Endothelial cell of umbilical vein (primary cell): ENCODE results near the gene MBOAT2. TPM values are rescaled to one million over a fixed set of nuclear protein-coding genes. Genes with fewer than 3 reads are reported as not detected.

Experiments used
- BruUV-seq: library from RNA; stranded (reverse); fragments of 400-500 nt; replicated peaks from 2 replicates; lab custom pipeline; 2021; lab: Mats Ljungman, UMichigan
- CTCF ChIA-PET: fragments of 300-600, 350-600 bp; sonication (Branson Sonifier 250); formaldehyde crosslinking; loops from one replicate; lab custom pipeline; 2021; ENCODE audit warnings: antibody characterized with exemption, inconsistent platforms; lab: Charles Lee
- POLR2A ChIA-PET: fragments of 300-600, 350-600 bp; sonication (Branson Sonifier 250); formaldehyde crosslinking; loops from one replicate; lab custom pipeline; 2021; ENCODE audit warnings: antibody characterized with exemption, inconsistent platforms; lab: Charles Lee
- DNase-seq: peaks from one replicate; pipeline ENCODE4 v3.0.0-alpha.2; 2011; ENCODE audit warnings: low read depth, low spot score
- FAIRE-seq: peaks from 2 replicates; lab custom pipeline; 2011; peaks lifted over from hg19 to GRCh38; lab: Jason Lieb, UNC
- H2AFZ ChIP-seq: 2 replicates; pipeline ENCODE4 v1.6.0; 2012; ENCODE audit warnings: low read depth, low read length, control low read depth, inconsistent platforms
- H3K27ac ChIP-seq: 2 replicates; pipeline ENCODE4 v1.5.1; 2011; ENCODE audit warnings: low read depth, mild to moderate bottlenecking, control low read depth, low read length, moderate library complexity; ENCODE audit not compliant: insufficient read depth
- H3K27me3 ChIP-seq, 2 experiments: 2 replicates each; pipeline versions ENCODE4 v1.6.0 to v1.6.1; 2011; ENCODE audit warnings: low read length in 2 of 2, mixed read lengths in 1 of 2; ENCODE audit not compliant: control insufficient read depth in 2 of 2, insufficient read depth in 2 of 2
- H3K36me3 ChIP-seq, 2 experiments: 2 replicates in 1 of 2; 3 replicates in 1 of 2; pipeline ENCODE4 v1.5.1; 2011; ENCODE audit warnings: low read length in 2 of 2, mild to moderate bottlenecking in 1 of 2, moderate library complexity in 1 of 2; ENCODE audit not compliant: control insufficient read depth in 2 of 2, insufficient read depth in 2 of 2; ENCODE audit errors: extremely low read depth in 1 of 2
- H3K4me1 ChIP-seq: 3 replicates; pipeline ENCODE4 v1.5.1; 2011; ENCODE audit warnings: mild to moderate bottlenecking, low read length; ENCODE audit not compliant: control insufficient read depth, insufficient read depth; ENCODE audit errors: extremely low read depth
- H3K4me2 ChIP-seq: 2 replicates; pipeline ENCODE4 v1.6.1; 2011; ENCODE audit warnings: low read length, control low read depth, mixed read lengths; ENCODE audit not compliant: insufficient read depth
- H3K4me3 ChIP-seq, 3 experiments: fragments of 200-600 bp in 1 of 3; sonication (generic), shearing (Covaris generic) in 1 of 3; replicated peaks in 1 of 3; 2 replicates each; pipeline ENCODE4 v1.5.1; 2011 to 2016; ENCODE audit warnings: control low read depth in 3 of 3, low read length in 3 of 3, mild to moderate bottlenecking in 2 of 3, inconsistent platforms in 1 of 3, low read depth in 1 of 3, moderate library complexity in 1 of 3; ENCODE audit not compliant: insufficient read depth in 1 of 3
- H3K79me2 ChIP-seq: 2 replicates; pipeline ENCODE4 v1.6.0; 2012; ENCODE audit warnings: low read length, inconsistent platforms; ENCODE audit not compliant: control insufficient read depth, insufficient read depth
- H3K9ac ChIP-seq: replicated peaks from 2 replicates; pipeline ENCODE3; 2011; ENCODE audit warnings: low read length, control low read depth; ENCODE audit not compliant: insufficient read depth; ENCODE audit errors: extremely low read depth
- H3K9me1 ChIP-seq: replicated peaks from 3 replicates; pipeline ENCODE4 v1.6.0; 2011; ENCODE audit warnings: mild to moderate bottlenecking, low read length; ENCODE audit not compliant: control insufficient read depth, insufficient read depth; ENCODE audit errors: extremely low read depth
- H3K9me3 ChIP-seq: replicated peaks from 2 replicates; pipeline ENCODE4 v1.5.1; 2012; ENCODE audit warnings: low read length, inconsistent platforms; ENCODE audit not compliant: control insufficient read depth, insufficient read depth
- H4K20me1 ChIP-seq: replicated peaks from 2 replicates; pipeline ENCODE3; 2011; ENCODE audit warnings: mild to moderate bottlenecking, low read length; ENCODE audit not compliant: control insufficient read depth, insufficient read depth; ENCODE audit errors: extremely low read depth
- EZH2 ChIP-seq: IDR thresholded peaks from 2 replicates; pipeline ENCODE4 v1.6.1; 2012; ENCODE audit warnings: borderline replicate concordance, low read depth, mild to moderate bottlenecking, moderate library complexity, low read length, inconsistent platforms; ENCODE audit not compliant: severe bottlenecking
- FOS ChIP-seq: IDR thresholded peaks from 2 replicates; pipeline ENCODE4 v1.6.1; 2011; ENCODE audit warnings: mild to moderate bottlenecking, low read length, moderate library complexity, borderline replicate concordance; ENCODE audit not compliant: insufficient read depth
- GATA2 ChIP-seq: IDR thresholded peaks from 2 replicates; pipeline ENCODE4 v1.7.0; 2011; ENCODE audit warnings: low read depth, mild to moderate bottlenecking, moderate library complexity, mixed read lengths, low read length; ENCODE audit not compliant: insufficient read length, insufficient read depth
- JUN ChIP-seq: IDR thresholded peaks from 2 replicates; pipeline ENCODE4 v1.6.1; 2011; ENCODE audit warnings: borderline replicate concordance, low read depth; ENCODE audit not compliant: insufficient read length, insufficient read depth
- MYC ChIP-seq: IDR thresholded peaks from one replicate; pipeline ENCODE4 v1.6.1; 2011; ENCODE audit warnings: mild to moderate bottlenecking, low read depth, low read length
- POLR2A ChIP-seq: IDR thresholded peaks from 2 replicates; pipeline ENCODE4 v1.6.1; 2012; ENCODE audit warnings: low read depth, mild to moderate bottlenecking, control low read depth, low read length
- POLR2AphosphoS5 ChIP-seq: IDR thresholded peaks from 2 replicates; pipeline ENCODE4 v1.6.1; 2012; ENCODE audit warnings: low read depth, mild to moderate bottlenecking, control low read depth, low read length, moderate library complexity; ENCODE audit not compliant: insufficient read depth
- dilution Hi-C: fragments of 300-500 bp; cut with MboI; formaldehyde crosslinking; loops from one replicate; pipeline ENCODE4 v1.15.0; 2019; ENCODE audit warnings: low sequenced_read_pairs; ENCODE audit not compliant: extremely low pct_ligation_motif_present
- intact Hi-C: fragments of 100-400 bp; cut with micrococcal nuclease; formaldehyde crosslinking; loops from one replicate; pipeline ENCODE4 v1.10.0; 2022
- polyA plus RNA-seq, 4 experiments: library from polyadenylated mRNA; depleted of rRNA in 3 of 4; stranded (reverse) in 3 of 4; unstranded in 1 of 4; fragments of >200 nt; gene quantifications; 2 replicates each; pipeline versions ENCODE4 v1.2.1 to v1.2.3, GENCODE V29; 2011 to 2012; ENCODE audit warnings: missing spikeins in 1 of 4
- total RNA-seq: library from RNA; stranded (reverse); gene quantifications from 2 replicates; pipeline ENCODE4 v1.2.3, GENCODE V29; 2021
- TF ChIP-seq, protein P1 (sequence below), 2 donors: IDR thresholded peaks; 1 replicate in 1 of 2; 2 replicates in 1 of 2; pipeline ENCODE4 v1.5.1; 2011; ENCODE audit warnings: low read length in 2 of 2, mild to moderate bottlenecking in 2 of 2, moderate library complexity in 2 of 2, control low read depth in 1 of 2, inconsistent platforms in 1 of 2, low read depth in 1 of 2; ENCODE audit not compliant: insufficient read depth in 1 of 2; ENCODE audit errors: extremely low read depth in 1 of 2
- TF ChIP-seq, protein P2 (sequence below): IDR thresholded peaks from 2 replicates; pipeline ENCODE4 v1.6.1; 2011; ENCODE audit not compliant: insufficient read depth, insufficient read length

MBOAT2 gene
- total and polyA plus RNA-seq, 2 donors (not counting 3 experiments of a cell fraction or from before 2014, with no cell fraction given): 10.9 to 22.1 TPM

DNA sequence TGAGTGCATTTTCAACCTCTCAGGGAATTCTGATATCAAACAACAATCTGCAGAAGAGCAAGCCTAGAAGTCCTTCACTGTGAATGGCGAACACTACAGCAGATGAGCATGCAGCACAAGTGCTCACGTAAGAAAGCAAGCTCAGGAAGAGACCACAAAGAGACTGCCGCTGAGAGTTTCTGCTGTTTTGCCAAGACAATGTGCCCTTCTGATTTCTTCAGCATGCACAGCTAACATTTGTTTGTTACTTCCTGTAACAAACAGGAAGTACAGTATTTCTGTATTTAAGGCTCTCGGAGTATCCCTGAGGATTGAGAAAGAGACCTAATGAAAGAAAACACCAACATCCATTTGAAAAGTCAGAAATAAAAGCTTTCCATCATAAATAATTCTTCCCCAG lies 45.9 kb downstream of the MBOAT2 start:
- intact Hi-C loops: no loop called here
- Histone ChIP-seq H3K9me1 (no peaks in the 10 kb centered on the region), H2AFZ (no peak overlapping the region), H3K4me3 (no peak overlapping the region), H3K79me2 (no peaks in the 10 kb centered on the region), H3K27ac (no peak overlapping the region), H3K4me2 (no peak overlapping the region), H3K9ac (no peak overlapping the region), H3K4me1 (no peaks in the 10 kb centered on the region), H4K20me1 (no peaks in the 10 kb centered on the region), H3K27me3 (no peaks in the 10 kb centered on the region), H3K36me3 (no peaks in the 10 kb centered on the region), H3K9me3 (no peaks in the 10 kb centered on the region)
- no peak for DNase-seq
- ChIA-PET POLR2A (no interaction called here), CTCF (no interaction called here)
- BruUV-seq: no TSS peak
- FAIRE-seq: no peak
- dilution Hi-C loops: no loop called here
- TF ChIP-seq FOS (no peak), EZH2 (no peak), JUN (no peak), POLR2AphosphoS5 (no peak), MYC (no peak), POLR2A (no peak), GATA2 (no peak)
- TF ChIP-seq, protein P1, sequence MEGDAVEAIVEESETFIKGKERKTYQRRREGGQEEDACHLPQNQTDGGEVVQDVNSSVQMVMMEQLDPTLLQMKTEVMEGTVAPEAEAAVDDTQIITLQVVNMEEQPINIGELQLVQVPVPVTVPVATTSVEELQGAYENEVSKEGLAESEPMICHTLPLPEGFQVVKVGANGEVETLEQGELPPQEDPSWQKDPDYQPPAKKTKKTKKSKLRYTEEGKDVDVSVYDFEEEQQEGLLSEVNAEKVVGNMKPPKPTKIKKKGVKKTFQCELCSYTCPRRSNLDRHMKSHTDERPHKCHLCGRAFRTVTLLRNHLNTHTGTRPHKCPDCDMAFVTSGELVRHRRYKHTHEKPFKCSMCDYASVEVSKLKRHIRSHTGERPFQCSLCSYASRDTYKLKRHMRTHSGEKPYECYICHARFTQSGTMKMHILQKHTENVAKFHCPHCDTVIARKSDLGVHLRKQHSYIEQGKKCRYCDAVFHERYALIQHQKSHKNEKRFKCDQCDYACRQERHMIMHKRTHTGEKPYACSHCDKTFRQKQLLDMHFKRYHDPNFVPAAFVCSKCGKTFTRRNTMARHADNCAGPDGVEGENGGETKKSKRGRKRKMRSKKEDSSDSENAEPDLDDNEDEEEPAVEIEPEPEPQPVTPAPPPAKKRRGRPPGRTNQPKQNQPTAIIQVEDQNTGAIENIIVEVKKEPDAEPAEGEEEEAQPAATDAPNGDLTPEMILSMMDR (IDR thresholded peaks at IDR 0.05; ENCODE audit: extremely low read depth in 1 of 2, insufficient read depth in 1 of 2, low read depth in 1 of 2, low read length in 2 of 2): no peak
- TF ChIP-seq, protein P2, sequence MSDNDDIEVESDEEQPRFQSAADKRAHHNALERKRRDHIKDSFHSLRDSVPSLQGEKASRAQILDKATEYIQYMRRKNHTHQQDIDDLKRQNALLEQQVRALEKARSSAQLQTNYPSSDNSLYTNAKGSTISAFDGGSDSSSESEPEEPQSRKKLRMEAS: no peak
